ENCODE results near the gene SEH1L. TPM values are rescaled to one million over a fixed set of nuclear protein-coding genes. Genes with fewer than 3 reads are reported as not detected.

The SEH1L gene
- total RNA-seq, 2 donors from 2014 or later, result 7.9 to 23.9 TPM

DNA sequence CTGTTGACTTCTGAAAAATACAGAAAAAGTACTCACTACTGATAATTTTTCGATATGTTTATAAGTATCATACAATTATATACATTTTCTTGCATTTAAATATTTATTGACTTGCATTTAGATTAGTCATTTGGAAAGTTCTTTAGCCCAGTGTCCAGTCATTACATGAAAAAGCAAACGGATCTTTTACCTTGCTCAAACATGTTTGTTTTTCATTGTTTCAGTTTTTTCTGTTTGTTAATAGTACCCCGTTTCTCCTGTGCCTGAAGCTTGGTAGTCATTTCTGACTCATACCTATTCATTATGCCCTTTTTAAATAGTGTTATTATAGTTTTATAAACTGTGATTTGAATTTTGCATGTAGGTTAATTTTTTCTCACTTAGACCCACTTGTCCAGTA, 71.5 kb downstream of the SEH1L start:
- Histone ChIP-seq H3K27ac (no peak overlapping the region), H3K4me1 (peaks cover 24% of the 10 kb centered on the region), H3K36me3 (replicated peaks in 1 of 2; ENCODE audit: insufficient read depth in 1 of 2, low read depth in 2 of 2) (peaks cover 0 to 7% of the 10 kb centered on the region in 2 donors), H3K4me3 (no peak overlapping the region), H3K9me3 (no peaks in the 10 kb centered on the region), H3K27me3 (no peaks in the 10 kb centered on the region)
- DNase-seq (no peak), ATAC-seq (no peak)
- intact Hi-C loops (cut with DNase I), result no loop called here
- TF ChIP-seq, protein P1, sequence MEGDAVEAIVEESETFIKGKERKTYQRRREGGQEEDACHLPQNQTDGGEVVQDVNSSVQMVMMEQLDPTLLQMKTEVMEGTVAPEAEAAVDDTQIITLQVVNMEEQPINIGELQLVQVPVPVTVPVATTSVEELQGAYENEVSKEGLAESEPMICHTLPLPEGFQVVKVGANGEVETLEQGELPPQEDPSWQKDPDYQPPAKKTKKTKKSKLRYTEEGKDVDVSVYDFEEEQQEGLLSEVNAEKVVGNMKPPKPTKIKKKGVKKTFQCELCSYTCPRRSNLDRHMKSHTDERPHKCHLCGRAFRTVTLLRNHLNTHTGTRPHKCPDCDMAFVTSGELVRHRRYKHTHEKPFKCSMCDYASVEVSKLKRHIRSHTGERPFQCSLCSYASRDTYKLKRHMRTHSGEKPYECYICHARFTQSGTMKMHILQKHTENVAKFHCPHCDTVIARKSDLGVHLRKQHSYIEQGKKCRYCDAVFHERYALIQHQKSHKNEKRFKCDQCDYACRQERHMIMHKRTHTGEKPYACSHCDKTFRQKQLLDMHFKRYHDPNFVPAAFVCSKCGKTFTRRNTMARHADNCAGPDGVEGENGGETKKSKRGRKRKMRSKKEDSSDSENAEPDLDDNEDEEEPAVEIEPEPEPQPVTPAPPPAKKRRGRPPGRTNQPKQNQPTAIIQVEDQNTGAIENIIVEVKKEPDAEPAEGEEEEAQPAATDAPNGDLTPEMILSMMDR (IDR thresholded peaks at IDR 0.05), result no peak
- no peak for TF ChIP-seq POLR2A (IDR thresholded peaks at IDR 0.05)
- WGBS, 2 donors, result 84 to 87% methylated on average over 3 of the region's 3 CpGs

DNA sequence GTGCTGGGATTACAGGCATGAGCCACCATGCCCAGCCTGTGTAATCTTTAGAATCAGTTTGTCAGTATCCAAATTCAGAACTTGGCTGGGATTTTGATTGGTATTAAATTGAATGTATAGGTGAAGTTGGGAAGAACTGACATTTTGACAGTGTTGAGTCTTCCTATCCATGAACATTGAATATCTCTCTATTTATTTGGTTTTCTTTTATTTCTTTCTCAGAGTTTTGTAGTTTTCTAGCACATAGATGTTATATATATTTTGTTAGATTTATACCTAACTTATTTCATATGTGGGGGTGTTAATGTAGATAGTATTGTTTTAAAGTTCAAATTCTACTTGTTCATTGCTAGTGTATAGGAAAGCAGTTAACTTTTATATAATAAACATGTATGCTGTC, 74.8 kb downstream of the SEH1L start:
- H3K36me3 ChIP-seq (replicated peaks in 1 of 2; ENCODE audit: insufficient read depth in 1 of 2, low read depth in 2 of 2), result peaks cover 0 to 5% of the 10 kb centered on the region in 2 donors
- no peak for ATAC-seq
- H3K27me3 ChIP-seq, result no peaks in the 10 kb centered on the region
- H3K4me1 ChIP-seq, result peaks cover 8% of the 10 kb centered on the region
- intact Hi-C loops (cut with DNase I), result no loop called here
- H3K27ac ChIP-seq, result no peak overlapping the region
- TF ChIP-seq POLR2A (IDR thresholded peaks at IDR 0.05), result no peak
- TF ChIP-seq, protein P1 (IDR thresholded peaks at IDR 0.05), result no peak
- no peak overlapping the region for H3K4me3 ChIP-seq
- H3K9me3 ChIP-seq, result no peaks in the 10 kb centered on the region
- DNase-seq, result no peak

DNA sequence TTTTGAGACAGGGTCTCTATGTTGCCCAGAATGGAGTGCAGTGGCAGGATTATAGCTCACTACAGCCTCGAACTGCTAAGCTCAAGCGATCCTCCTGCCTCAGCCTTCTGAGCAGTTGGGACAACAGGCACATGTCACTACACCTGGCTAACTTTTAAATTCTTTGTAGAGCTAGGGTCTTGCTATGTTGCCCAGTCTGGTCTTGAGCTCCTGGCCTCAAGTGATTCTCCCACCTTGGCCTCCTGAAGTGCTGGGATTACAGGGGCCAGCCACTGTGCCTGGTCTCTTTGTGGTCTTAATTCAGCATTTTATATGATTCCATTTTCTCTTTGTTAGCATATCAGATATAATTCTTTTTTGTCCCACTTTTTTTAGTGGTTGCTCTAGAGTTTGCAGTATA, 77.4 kb downstream of the SEH1L start:
- 96 to 100% methylated on average over 2 of the region's 2 CpGs for WGBS, 2 donors
- DNase-seq (no peak), ATAC-seq (no peak)
- intact Hi-C loops (cut with DNase I), result no loop called here
- Histone ChIP-seq H3K27me3 (no peaks in the 10 kb centered on the region), H3K27ac (no peak overlapping the region), H3K4me1 (no peaks in the 10 kb centered on the region), H3K9me3 (no peaks in the 10 kb centered on the region), H3K36me3 (replicated peaks in 1 of 2; ENCODE audit: insufficient read depth in 1 of 2, low read depth in 2 of 2) (peaks cover 0 to 1% of the 10 kb centered on the region in 2 donors), H3K4me3 (no peak overlapping the region)
- TF ChIP-seq, protein P1 (IDR thresholded peaks at IDR 0.05), result no peak
- TF ChIP-seq POLR2A (IDR thresholded peaks at IDR 0.05), result no peak

DNA sequence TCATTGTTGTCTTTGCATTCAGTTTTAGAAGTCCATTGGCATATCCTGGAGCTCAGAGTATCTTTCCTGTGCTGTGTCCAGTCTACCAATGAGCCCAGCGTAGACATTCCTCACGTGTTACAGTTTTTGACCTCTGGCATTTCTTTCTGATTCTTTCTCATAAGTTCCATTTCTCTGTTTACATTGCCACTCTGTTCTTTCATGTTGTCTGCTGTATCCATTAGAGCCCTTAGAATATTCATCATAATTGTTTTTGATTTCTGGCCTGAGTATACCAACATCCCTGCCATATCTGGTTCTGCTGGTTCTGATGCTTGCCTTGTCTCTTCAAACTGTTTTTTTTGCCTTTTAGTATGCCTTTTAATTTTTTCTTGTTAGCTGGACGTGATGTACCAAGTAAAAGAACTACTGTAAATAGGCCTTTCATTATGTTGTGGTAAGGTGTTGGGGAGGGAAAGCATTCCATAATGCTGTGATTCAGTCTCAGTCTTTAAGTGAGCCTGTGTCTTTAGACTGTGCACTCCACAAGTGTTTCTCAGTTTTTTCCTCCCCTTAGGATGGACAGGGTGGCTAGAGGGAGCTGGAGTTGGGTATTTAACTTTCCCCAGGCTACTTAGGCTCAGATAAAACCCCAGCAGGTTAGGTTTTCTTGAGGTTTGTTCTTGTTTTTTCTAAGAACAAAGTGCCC, 78.9 kb downstream of the SEH1L start:
- ATAC-seq (no peak), DNase-seq (no peak)
- no peak overlapping the region for H3K27ac ChIP-seq
- H3K4me3 ChIP-seq, result no peak overlapping the region
- H3K27me3 ChIP-seq, result no peaks in the 10 kb centered on the region
- peaks cover 0 to 4% of the 10 kb centered on the region in 2 donors for H3K36me3 ChIP-seq (replicated peaks in 1 of 2; ENCODE audit: insufficient read depth in 1 of 2, low read depth in 2 of 2)
- 94 to 97% methylated on average over 3 of the region's 3 CpGs for WGBS, 2 donors
- intact Hi-C loops (cut with DNase I), result no loop called here
- H3K4me1 ChIP-seq, result no peaks in the 10 kb centered on the region
- no peaks in the 10 kb centered on the region for H3K9me3 ChIP-seq
- TF ChIP-seq, protein P1 (IDR thresholded peaks at IDR 0.05), result no peak
- TF ChIP-seq POLR2A (IDR thresholded peaks at IDR 0.05), result no peak

DNA sequence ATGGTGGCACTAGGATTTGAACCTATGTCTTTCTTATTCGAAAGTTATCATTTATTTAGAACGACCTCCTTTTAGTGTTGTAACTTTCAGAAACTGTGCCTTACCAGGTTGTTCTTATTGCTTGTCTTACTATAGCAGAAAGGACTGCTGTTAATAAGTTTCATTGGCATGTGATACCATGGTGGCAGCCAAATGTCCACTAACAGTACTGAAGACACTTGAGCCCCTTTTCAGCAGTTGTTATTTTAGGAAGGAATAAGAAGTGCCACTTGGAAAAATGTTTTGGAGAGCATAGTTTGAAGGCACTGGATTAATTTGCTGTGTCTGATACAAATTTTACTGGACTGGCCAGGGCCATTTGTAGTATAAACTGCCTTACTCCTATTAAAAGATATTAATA, 81.1 kb downstream of the SEH1L start:
- WGBS, 2 donors, result 87 to 92% methylated on average over 2 of the region's 2 CpGs
- ATAC-seq (no peak), DNase-seq (no peak)
- TF ChIP-seq POLR2A (IDR thresholded peaks at IDR 0.05), result no peak
- TF ChIP-seq, protein P1 (IDR thresholded peaks at IDR 0.05), result no peak
- H3K9me3 ChIP-seq, result no peaks in the 10 kb centered on the region
- intact Hi-C loops (cut with DNase I), result no loop called here
- H3K36me3 ChIP-seq (replicated peaks in 1 of 2; ENCODE audit: insufficient read depth in 1 of 2, low read depth in 2 of 2), result peaks cover 0 to 6% of the 10 kb centered on the region in 2 donors
- no peaks in the 10 kb centered on the region for H3K4me1 ChIP-seq
- no peaks in the 10 kb centered on the region for H3K27me3 ChIP-seq
- H3K4me3 ChIP-seq, result no peak overlapping the region
- no peak overlapping the region for H3K27ac ChIP-seq

All from body of pancreas (tissue), 4 donors.